Activated CD8-positive, alpha-beta memory T cell treated with anti-CD3 and anti-CD28 coated beads for 1 hour (primary cell): ENCODE results near the gene PRKAR2A.

Experiments used
- DNase-seq, 2 donors: peaks; one replicate each; pipeline ENCODE4 v3.0.0-alpha.2; 2020; ENCODE audit warnings: low read depth in 1 of 2; ENCODE audit errors: extremely low read depth in 1 of 2

PRKAR2A gene

DNA sequence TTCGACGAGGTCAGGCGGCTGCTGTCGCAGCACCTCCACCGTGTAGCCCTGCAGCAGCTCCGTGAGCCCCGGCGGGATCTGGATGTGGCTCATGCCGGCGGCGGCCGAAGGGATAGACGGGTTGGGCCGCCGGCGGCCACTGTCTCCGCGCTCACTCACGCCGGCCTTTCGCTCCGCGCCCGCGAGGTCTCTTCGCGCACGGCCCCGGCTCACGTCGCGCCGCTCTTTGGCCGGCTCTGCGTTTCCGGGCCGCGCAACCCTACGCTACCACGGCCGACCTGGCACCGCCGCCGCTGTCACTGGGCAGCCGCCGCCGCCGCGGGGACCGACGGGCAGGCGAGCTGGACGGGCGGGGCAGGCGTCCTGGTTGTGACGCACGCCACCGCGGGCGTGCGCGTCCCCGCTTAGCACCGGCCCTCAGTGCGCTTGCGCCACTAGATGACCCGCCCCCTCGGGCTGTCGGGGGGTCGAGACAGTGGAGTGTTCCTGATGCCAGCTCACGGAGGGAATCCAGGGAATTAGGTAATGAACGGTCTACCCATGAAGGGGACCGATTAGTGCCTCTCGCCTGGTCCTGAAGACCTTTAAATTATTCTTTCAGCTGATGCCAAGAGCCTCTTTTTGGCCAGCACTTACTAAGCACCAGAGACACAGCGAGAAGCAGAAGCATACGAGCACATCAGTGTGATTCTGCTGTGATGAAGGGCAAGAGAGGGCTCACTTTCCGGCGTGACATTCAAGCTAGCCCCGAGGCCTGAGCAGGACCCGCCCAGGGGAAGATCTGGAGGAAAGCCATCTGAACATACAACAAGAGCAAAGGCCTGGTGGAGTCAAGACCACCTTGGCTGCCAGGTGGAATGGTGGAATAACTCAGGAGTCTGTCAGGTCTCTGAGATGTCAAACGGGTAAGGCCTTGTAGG is at the start of gene PRKAR2A:
TSS of gene PRKAR2A (minus strand) at position 371 of the 920 bp plus-strand sequence. CDS start at position 93, 278 bp downstream.
- peak; percentile 50 to 74 for DNase-seq

DNA sequence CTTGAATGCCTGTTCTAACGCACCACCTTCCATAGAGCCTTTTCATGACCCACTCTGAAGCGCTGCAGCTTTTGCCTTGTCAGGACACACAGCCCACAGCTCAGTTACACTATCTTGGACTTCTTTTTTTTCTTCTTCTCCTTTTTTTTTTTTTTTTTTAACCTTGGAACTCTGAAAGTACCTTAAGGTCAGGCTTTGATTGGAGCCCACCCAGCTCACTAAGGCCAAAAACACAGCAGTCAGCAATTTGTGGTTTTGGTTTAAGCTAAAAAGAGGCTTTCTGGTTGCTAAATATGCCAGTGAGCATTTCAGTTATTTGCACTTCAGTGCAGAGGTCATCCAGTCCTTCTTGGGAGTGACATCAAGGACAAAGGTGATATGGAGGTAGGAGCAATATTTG is 49.3 kb upstream of the PRKAR2A start:
- DNase-seq, result no peak

DNA sequence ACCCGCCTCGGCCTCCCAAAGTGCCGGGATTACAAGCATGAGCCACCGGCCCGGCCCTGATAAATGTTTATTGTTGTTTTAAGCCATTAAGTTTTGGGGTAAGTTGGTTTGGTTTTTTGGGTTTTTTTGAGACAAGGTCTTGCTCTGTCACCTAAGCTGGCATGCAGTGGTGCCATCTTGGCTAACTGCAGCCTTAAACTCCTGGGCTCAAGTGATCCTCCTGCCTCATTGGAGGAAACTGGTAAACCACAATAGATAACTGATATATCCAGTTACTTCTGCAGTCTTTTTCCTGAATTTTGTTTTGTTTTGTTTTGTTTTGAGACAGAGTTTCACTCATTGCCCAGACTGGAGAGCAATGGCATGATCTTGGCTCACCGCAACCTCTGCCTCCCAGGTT is 46.8 kb upstream of the PRKAR2A start:
- no peak for DNase-seq

DNA sequence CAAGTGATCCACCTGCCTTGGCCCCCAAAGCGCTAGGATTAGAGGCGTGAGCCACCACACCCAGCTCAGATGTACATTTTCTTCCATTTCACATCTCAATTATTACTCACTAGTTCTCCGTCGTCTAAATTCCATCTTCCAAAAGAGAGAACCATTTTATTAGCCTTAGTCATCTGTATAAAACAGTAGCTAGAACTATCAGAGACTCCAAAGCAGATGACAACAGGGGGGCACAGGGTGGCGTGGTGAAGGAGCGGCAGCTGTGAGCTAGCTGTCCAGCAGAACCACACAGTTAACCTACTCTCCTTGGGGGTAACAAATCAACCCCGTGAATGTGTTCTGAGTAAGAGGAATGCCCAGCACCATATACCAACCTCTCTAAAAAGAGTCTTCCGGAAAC is 43.9 kb upstream of the PRKAR2A start:
- no peak for DNase-seq

DNA sequence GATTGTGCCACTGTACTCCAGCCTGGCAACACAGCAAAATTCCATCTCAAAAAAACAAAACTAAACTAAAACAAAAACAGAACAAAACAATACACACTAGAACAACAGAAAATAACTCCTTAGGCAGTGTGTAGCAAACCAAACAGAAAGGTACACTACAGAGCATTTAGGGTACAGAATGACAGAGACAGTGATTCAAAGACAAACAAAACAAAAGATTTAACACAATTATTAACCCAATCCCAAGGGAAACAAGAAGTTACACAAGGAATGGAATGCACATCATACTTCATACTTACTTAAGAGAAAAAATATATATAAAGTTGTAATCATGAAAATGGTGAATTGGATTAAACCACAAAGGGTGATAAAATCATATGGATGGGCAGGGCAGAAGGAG is 38.1 kb upstream of the PRKAR2A start:
- DNase-seq, result no peak

DNA sequence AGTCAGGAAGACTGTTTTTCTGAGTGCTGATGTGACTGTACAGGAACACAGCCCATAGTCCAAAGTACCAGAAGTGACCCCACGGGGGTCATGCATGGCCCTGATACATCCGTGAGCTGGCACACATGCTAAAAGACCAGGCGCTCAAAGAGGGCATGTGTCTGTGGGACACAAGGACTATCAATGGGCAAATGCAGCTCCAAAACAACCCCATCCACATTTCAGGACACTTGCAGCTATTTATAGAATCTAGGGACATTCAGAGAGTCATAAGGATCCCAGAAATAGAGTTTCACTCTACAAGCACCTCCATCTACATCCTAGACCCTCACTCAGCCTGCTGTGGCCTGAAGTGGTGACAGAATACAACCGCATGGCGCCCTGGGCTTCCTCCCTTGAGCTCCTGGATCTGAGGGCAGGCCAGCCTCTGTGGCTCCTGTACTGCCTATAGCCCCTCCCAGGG is 34.0 kb upstream of the PRKAR2A start:
- no peak for DNase-seq

DNA sequence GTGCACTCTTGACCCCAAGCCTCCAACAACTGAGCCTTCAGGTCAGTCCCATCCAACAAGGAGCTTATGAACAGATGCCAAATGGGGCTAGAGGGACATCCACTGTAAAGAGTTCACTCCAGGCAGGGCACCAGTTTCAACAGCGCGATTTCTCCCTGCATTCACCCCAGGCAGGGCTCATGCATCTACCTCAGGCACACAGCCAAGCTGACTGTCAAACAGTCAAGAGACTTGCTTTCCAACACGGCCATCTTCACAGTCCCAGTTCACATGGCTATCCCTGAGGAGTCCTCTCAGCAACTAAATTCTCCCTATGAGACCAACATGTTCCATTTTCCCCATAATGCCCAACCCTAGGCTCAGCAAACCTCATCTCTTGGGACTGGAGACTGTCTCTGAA is 33.3 kb upstream of the PRKAR2A start:
- no peak for DNase-seq

DNA sequence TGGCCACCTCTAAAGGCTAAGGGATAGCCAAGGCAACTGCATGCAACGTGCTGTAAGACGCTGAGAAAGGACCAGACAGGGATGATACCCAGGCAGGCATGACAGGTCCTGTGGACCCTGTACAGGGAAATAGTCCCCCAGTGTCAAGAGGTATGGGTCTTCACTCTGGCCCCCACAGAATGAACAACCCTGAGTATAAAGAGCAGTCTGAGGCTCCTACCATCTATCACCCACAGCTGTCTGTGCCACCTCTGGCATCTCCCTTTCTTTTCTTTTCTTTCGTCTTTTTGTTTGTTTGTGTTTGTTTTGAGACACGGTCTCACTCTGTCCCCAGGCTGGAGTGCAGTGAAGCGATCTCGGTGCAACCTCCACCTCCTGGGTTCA is 32.3 kb upstream of the PRKAR2A start:
- DNase-seq, result no peak

DNA sequence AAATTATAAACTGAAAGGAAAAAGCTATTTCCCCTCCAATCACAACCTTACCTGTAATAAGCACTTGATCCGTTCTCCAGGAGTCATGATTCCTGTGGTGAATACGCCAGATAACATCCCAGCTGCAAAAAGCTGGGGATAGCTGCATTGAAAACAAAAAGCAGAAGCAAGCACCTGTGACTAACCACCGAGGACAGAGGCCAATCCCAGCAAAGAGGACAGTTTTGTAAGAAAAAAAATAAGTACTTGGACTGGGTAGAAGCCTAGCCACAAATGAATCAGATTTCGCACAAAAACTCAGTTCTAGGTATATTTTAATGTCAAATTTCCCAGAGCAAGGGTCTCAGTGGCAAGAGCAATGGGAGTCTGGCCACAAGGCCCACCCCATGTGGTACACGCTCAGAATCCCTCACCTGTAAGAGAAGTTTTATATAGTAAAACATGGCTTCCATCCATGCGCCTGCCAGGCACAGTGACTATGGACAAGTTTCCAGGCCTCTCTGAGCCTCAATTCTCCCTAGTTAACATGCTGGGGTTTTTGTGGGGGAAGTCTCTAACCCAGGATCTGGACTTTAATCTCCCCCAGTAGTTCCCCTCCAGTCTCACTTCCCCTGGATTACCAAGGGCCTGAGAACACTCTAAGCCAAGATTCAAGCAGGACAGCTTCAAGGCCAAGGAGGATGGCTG is 31.8 kb upstream of the PRKAR2A start:
- DNase-seq, result no peak

DNA sequence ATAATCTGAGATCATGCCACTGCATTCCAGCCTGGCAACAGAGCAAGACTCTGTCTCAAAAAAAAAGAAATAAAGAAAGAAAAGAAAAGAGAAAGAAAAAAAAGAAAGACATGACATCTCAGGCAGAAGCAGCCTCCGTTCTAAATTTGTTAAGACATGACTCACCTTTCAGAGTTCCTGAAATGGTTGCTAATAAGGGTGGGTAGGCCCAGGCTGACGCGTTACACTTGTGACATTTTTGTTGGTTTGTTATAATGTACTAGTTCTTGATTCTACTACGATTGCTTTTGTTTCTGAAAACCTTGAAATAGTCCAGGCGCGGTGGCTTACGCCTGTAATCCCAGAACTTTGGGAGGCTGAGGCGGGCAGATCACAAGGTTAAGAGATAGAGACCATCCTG is 30.0 kb upstream of the PRKAR2A start:
- DNase-seq, result no peak

DNA sequence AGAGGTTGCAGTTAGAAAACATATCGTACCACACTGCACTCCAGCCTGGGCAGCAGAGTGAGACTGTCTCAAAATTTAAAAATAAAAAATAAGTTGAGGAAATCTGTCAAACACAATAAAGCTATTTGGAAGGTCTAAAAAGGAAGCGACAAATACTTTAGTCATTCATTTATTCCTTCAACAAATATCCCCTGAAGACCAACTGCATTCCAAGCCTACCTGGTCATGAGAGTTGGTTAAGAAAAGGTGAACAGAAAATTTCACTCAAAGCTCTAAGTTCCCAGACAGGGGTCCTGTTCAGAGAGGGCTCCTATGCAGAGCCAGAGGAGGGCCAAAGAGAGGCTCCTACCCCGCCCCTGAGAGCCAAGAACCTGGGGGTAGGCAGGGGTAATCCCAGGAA is 15.4 kb upstream of the PRKAR2A start:
- no peak for DNase-seq

DNA sequence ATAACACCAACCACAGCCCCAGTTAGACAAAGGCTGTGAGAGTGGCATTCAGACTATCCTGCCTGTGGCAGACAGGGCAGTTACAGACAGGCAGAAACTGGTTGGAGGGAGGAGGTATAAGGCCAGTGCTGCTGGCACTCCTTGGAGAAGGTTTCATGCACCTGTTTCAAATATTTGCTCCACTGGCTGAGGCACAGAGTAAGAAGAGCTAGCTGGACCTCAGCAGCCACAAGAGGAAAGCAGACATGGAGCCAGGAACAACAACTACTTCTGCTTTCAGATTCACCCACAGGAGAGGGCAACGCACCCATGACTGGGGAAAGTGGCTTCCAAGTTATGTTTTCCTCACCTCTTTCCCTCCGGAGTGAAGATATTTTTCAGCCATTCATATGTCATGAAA is 11.5 kb upstream of the PRKAR2A start:
- no peak for DNase-seq

DNA sequence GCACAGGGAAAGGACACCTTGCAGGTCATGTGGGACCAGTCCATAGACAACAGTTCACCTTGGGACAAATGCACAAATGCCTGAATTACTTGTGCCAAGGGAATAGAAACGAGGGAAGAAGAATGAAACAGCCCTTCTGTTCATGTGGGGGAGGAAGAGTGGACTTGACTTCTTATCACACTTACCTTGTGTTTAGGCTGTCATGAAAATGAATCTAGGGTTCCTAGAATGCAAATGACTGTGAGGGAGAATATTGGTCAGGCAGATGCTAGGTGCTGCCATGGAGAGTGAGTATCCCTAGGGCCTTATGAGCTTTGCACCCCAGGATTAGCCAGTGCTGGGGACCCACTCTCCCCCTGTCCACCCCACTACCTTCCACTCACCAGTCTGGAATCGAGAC is 11.0 kb upstream of the PRKAR2A start:
- DNase-seq, result no peak

DNA sequence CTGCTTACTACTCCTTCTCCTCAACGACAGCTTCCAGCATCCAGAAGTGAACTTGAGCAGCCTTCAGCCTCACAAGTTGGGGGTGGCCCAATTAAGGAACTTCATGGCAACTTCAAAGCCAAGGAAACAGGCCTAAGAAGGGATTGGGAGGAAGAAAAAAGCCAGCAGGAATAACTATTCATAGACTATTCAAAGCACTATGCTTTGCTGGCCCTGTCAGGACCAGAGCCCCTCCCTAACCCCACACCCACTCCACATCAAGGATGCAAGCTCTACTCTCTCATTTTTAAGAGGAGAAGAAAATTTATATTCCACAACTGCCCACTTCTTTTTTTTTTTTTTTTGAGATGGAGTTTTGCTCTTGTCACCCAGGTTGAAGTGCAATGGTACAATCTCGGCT is 10.0 kb upstream of the PRKAR2A start:
- DNase-seq, result no peak

DNA sequence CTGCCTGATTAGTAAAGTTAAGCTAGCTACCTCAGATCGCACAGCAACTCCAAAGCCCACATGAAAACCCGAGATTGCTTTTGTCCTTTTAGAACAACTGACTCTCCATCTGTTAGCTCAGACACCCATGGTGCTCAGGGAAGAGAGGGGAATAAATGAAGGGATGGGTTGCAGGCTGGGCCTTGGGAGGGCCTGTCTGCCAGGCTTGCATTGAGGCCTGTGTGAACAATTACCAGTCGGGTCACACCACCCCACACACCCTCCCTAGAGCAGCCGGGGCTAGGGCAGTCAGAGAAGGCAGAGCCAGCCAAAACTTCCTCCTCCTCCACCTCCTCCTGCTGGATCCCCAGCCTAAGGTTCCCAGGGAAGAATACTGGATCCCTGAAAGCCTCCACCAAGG is 8.8 kb upstream of the PRKAR2A start:
- no peak for DNase-seq

DNA sequence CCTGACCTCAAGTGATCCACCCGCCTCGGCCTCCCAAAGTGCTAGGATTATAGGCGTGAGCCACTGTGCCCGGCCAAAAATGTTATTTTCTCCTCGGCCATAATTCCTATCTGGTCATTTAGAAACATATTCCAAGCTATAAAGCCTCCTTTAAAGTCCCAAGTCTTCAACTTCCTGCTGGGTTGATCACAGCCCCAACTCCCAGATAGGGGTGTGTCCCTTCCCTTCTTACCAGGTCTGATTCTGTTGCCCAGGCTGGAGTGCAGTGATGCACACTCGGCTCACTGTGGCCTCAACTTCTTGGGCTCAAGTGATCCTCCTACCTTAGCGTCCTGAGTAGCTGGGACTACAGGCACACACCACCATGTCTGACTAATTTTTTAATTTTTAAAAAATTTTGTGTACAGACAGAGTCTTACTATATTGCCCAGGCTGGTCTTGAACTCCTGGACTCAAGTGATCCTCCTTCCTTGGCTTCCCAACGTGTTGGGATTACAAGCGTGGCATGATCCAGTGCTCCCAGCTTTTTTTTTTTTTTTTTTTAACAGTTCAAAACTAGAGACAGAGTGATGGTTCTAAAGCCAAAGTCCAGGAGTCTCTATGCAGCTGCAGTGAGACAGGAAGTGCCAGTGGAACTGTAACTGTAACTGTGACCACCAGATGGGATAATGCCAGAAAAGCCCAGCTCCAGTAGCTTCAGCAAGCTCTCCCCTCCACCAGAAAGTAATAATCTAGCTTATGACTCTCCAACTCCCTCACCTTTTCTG is 8.2 kb upstream of the PRKAR2A start:
- DNase-seq, result no peak

DNA sequence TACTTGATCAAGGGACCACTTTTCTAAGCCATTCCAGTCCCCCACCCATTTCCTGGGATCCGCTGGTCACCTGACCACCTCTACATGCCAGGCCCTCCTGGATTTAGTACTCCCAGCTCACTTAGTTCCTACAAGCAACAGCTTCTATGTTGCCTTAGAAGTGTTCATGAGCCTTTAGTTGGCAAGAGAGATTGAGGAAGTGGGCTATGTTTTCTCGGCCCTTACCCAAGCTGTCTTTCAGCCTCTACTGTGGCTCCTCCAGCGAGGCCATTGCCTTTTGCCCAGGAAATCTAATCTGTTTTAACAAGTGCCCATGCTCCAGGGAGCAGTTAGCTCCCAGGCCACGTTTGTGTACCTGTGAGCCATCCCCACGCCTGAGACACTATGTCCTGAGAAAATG is 4.5 kb upstream of the PRKAR2A start:
- DNase-seq, result no peak

DNA sequence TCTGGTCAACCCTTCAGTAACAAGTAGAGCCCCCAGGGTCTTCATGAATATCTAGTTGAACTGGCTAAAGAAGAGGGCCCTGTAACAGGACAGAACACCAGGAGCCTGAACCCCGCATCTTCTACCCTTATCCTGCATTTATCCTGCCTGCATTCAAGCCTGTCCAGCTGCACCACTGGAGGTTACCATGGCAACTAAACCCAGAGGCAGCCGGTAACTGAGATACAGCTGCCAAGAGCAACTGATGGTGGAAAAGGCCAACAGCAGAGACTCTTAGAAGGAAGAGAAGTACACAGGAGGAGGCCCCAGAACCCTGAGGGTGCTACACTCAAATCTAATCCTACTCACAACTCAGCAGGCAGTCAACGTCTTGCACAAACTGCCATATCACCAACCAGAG is 3.7 kb upstream of the PRKAR2A start:
- DNase-seq, result no peak

DNA sequence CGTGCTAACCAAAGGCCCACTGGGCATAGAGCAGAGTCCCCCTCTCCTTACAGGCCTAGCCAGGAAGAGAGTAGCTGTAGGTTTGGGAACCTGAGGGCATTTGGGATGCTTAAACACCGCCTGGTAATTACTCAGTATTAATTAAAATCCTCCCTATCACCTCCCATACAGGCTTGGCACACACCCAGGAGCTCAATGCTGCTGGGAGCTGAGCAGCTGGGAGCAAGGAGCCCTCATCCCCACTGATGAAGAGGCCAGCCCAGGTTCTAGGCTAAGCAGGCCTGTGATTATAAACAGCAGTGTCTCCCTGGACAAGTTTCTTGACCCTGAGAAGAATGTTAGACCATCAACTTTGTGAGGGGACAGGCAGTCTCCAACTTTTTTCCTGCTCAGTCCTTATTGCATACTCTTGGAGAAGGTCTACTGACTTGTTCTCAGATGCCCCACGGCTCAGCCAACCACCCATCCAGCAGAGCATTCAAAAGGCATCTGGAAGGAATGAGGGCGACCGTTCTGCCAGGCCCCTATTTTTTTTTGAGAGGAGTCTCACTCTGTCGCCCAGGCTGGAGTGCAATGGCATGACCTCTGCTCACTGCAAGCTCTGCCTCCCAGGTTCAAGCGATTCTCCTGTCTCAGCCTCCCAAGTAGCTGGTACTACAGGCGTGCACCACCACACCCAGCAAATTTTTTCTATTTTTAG is 1.3 kb upstream of the PRKAR2A start:
- DNase-seq, result no peak

DNA sequence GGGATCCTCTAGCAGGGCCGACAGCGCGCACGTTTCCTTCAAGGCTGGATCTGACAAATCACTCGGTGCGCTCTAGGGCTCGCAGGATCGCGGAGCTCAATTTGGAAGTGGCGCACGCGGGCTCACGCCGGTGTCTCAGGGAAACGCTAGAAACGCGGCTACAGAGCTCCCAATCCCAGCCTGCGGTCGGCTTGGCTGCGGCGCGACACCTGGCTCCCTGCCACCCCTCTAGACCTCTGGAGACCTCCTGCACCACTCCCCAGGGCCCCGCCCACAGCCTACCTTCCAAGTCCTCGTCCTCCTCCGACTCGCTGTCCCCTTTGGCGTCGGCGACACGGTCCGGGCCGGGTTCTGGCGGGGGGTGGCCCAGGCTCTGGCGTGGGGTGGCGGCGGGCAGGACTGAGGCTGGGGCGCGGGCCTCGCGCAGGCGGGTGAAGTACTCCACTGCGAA is 596 bp downstream of the PRKAR2A start:
- peak; percentile 25 to 31 for DNase-seq

DNA sequence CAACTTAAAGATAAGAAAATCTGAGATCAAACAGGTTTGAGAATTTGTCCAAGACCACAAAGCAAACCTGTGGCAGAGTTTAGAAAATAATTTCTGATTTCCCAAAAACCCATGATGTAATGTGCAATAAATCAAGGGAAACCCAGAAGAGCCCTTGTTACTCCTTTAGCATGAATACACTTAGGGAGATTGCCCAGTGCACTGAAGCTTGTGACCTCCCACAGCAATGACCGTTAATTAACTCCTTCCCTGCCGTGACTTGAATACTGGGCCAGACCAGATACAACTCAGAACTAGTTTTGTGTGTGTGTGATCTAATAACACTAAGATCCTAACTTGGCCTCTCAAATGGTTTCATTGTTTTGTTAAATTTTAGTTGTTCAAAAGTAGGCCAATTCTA is 2.5 kb downstream of the PRKAR2A start:
- no peak for DNase-seq
